HepG2 (cell line): ENCODE measurements around the gene KLHL17. TPM values are rescaled to one million over a fixed set of nuclear protein-coding genes. Genes with fewer than 3 reads are reported as not detected.

Source experiments
- AGO1 ChIP-seq: fragments of 200-400 bp; formaldehyde crosslinking; IDR thresholded peaks from 2 replicates; pipeline ENCODE4 v1.6.1; 2017; ENCODE audit warnings: mild to moderate bottlenecking, low read depth, low read length, moderate library complexity; ENCODE audit not compliant: poor library complexity, severe bottlenecking
- ARID2 ChIP-seq: sonication (generic); formaldehyde crosslinking; IDR thresholded peaks from 2 replicates; pipeline ENCODE4 v1.8.1; 2022; ENCODE audit warnings: mild to moderate bottlenecking, missing genetic modification reagents, borderline replicate concordance
- ATF4 ChIP-seq, 2 experiments: fragments of 450-650 bp in 1 of 2; sonication (generic) in 1 of 2; formaldehyde crosslinking; IDR thresholded peaks; 2 replicates each; pipeline versions ENCODE4 v1.5.0 to v1.8.0; 2020 to 2022; ENCODE audit warnings: mild to moderate bottlenecking in 1 of 2, missing genetic modification reagents in 1 of 2
- ATF5 ChIP-seq: sonication (generic); formaldehyde crosslinking; IDR thresholded peaks from 2 replicates; pipeline ENCODE4 v1.4.0; 2020; ENCODE audit warnings: mild to moderate bottlenecking, low read depth, missing genetic modification reagents
- ATF7 ChIP-seq, 2 experiments: fragments of 450-650 bp in 1 of 2; sonication (generic) in 1 of 2; formaldehyde crosslinking in 1 of 2; IDR thresholded peaks; 2 replicates each; pipeline versions ENCODE4 v1.4.0 to v1.6.1; 2016 to 2020; ENCODE audit warnings: antibody characterized with exemption in 1 of 2, mild to moderate bottlenecking in 1 of 2, missing genetic modification reagents in 1 of 2
- CTCF ChIP-seq: sonication (generic); formaldehyde crosslinking; IDR thresholded peaks from 2 replicates; pipeline ENCODE4 v1.5.0; 2020; ENCODE audit warnings: mild to moderate bottlenecking, missing genetic modification reagents, moderate library complexity
- DBP ChIP-seq: sonication (generic); formaldehyde crosslinking; IDR thresholded peaks from 2 replicates; pipeline ENCODE4 v1.4.0; 2020; ENCODE audit warnings: missing genetic modification reagents; ENCODE audit errors: not compliant biosample characterization
- DZIP1 ChIP-seq: sonication (generic); formaldehyde crosslinking; IDR thresholded peaks from 2 replicates; pipeline ENCODE4 v1.5.0; 2020; ENCODE audit warnings: mild to moderate bottlenecking, missing genetic modification reagents
- ELF3 ChIP-seq: IDR thresholded peaks from 2 replicates; pipeline ENCODE4 v1.6.1; 2016; ENCODE audit warnings: missing genetic modification reagents, missing compliant biosample characterization
- MTA1 ChIP-seq: sonication (generic); formaldehyde crosslinking; IDR thresholded peaks from 2 replicates; pipeline ENCODE4 v1.4.0; 2020; ENCODE audit warnings: missing genetic modification reagents, mild to moderate bottlenecking, borderline replicate concordance
- PCBP2 ChIP-seq: fragments of 200-400 bp; formaldehyde crosslinking; optimal IDR thresholded peaks from 2 replicates; pipeline ENCODE3; 2018; ENCODE audit warnings: low read length, low read depth; ENCODE audit not compliant: poor library complexity, severe bottlenecking
- SETDB1 ChIP-seq: sonication (generic); formaldehyde crosslinking; IDR thresholded peaks from 2 replicates; pipeline ENCODE4 v1.5.1; 2020; ENCODE audit warnings: missing genetic modification reagents, mild to moderate bottlenecking, borderline replicate concordance
- TMF1 ChIP-seq: sonication (generic); formaldehyde crosslinking; IDR thresholded peaks from 2 replicates; pipeline ENCODE4 v1.8.1; 2022; ENCODE audit warnings: low read depth, missing genetic modification reagents
- U2AF2 ChIP-seq: fragments of 200-400 bp; formaldehyde crosslinking; IDR thresholded peaks from 2 replicates; pipeline ENCODE4 v1.6.1; 2017; ENCODE audit warnings: low read depth, mild to moderate bottlenecking, low read length
- ZKSCAN1 ChIP-seq: fragments of 150-350 bp; IDR thresholded peaks from 2 replicates; pipeline ENCODE4 v1.6.1; 2014; ENCODE audit warnings: low read length
- ZNF335 ChIP-seq: sonication (generic); formaldehyde crosslinking; IDR thresholded peaks from 2 replicates; pipeline ENCODE4 v1.4.0; 2020; ENCODE audit warnings: missing genetic modification reagents
- ZNF558 ChIP-seq: sonication (generic); formaldehyde crosslinking; IDR thresholded peaks from 2 replicates; pipeline ENCODE4 v1.9.0; 2022; ENCODE audit warnings: mild to moderate bottlenecking, missing genetic modification reagents, borderline replicate concordance
- ZNF724P ChIP-seq: sonication (generic); formaldehyde crosslinking; IDR thresholded peaks from 2 replicates; pipeline ENCODE4 v1.8.0; 2022; ENCODE audit warnings: missing genetic modification reagents, borderline replicate concordance
- polyA plus RNA-seq, 8 experiments: library from polyadenylated mRNA; depleted of rRNA in 3 of 8; stranded (reverse) in 7 of 8; unstranded in 1 of 8; fragments of >200 nt; fragmentation: Illumina TruSeq in 4 of 8; extraction: Trizol in 4 of 8; gene quantifications; 2 replicates each; pipeline versions ENCODE4 v1.2.1 to v1.2.3, GENCODE V29; 2011 to 2016; ENCODE audit warnings: low read depth in 4 of 8, missing spikeins in 1 of 8, mixed read lengths in 1 of 8; ENCODE audit not compliant: insufficient read depth in 1 of 8
- total RNA-seq, 5 experiments: library from RNA; depleted of rRNA; stranded (reverse); fragments of >200 nt; fragmentation: Illumina TruSeq; extraction: Trizol; gene quantifications; 2 replicates each; pipeline ENCODE4 v1.2.3, GENCODE V29; 2016; ENCODE audit warnings: low read depth in 1 of 5
- TF ChIP-seq, protein P1 (sequence below): sonication (generic); formaldehyde crosslinking; IDR thresholded peaks from 2 replicates; pipeline ENCODE4 v1.9.0; 2022; ENCODE audit warnings: low read depth, missing genetic modification reagents

KLHL17 gene
- total and polyA plus RNA-seq, 2 of the 13 experiments (the other 11 are each of a cell fraction or from before 2014, with no cell fraction given), result 9.3 to 24.7 TPM

- TF ChIP-seq ATF5 (CRISPR knock-in tag) (no peak), ZNF724P (CRISPR knock-in tag) (no peak), SETDB1 (CRISPR knock-in tag) (no peak), DBP (CRISPR knock-in tag) (no peak), ATF7 (IDR thresholded peaks at IDR 0.05) (no peak), ATF7 (CRISPR knock-in tag; IDR thresholded peaks at IDR 0.05) (no peak), PCBP2 (no peak), ARID2 (CRISPR knock-in tag) (no peak), DZIP1 (CRISPR knock-in tag) (no peak), ZNF335 (CRISPR knock-in tag) (0 out of 2 replicates have a peak, but pooled peaks have one; percentile 36), ZKSCAN1 (no peak), ELF3 (no peak), CTCF (CRISPR knock-in tag) (peak; percentile 41), ZNF558 (CRISPR knock-in tag) (no peak), U2AF2 (no peak), ATF4 (CRISPR knock-in tag; IDR thresholded peaks at IDR 0.05) (no peak), MTA1 (no peak), TMF1 (no peak), AGO1 (no peak)
- TF ChIP-seq, protein P1, sequence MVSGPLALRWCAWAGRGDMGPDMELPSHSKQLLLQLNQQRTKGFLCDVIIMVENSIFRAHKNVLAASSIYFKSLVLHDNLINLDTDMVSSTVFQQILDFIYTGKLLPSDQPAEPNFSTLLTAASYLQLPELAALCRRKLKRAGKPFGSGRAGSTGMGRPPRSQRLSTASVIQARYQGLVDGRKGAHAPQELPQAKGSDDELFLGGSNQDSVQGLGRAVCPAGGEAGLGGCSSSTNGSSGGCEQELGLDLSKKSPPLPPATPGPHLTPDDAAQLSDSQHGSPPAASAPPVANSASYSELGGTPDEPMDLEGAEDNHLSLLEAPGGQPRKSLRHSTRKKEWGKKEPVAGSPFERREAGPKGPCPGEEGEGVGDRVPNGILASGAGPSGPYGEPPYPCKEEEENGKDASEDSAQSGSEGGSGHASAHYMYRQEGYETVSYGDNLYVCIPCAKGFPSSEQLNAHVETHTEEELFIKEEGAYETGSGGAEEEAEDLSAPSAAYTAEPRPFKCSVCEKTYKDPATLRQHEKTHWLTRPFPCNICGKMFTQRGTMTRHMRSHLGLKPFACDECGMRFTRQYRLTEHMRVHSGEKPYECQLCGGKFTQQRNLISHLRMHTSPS, result peak; percentile 65; the same call in 1 of the 2 replicates
Measured at GRCh38 chr1:980602-981395, 20.4 kb downstream of the KLHL17 start (continued).
